IPS-20b (cell line): ENCODE results near the gene ADGRL4.
"Not testable (repeated sequence)": the region's sequence is repeated elsewhere in the genome, so short reads cannot be mapped to it uniquely, and the experiment has no call there.

ENCODE experiments used
- H3K27ac ChIP-seq: one replicate; pipeline ENCODE4 v1.5.1; 2013; ENCODE audit warnings: low read length
- H3K27me3 ChIP-seq: 2 replicates; pipeline ENCODE4 v1.6.1; 2013; ENCODE audit warnings: mild to moderate bottlenecking, low read length, inconsistent platforms; ENCODE audit not compliant: insufficient read depth
- H3K36me3 ChIP-seq: 2 replicates; pipeline ENCODE4 v1.6.1; 2013; ENCODE audit warnings: low read depth, mild to moderate bottlenecking, inconsistent platforms, low read length, moderate library complexity; ENCODE audit not compliant: insufficient read depth
- H3K4me1 ChIP-seq: 2 replicates; pipeline ENCODE4 v1.6.1; 2013; ENCODE audit warnings: mild to moderate bottlenecking, control low read depth, inconsistent platforms, low read length, moderate library complexity; ENCODE audit not compliant: insufficient read depth
- H3K4me3 ChIP-seq: 2 replicates; pipeline ENCODE4 v1.5.1; 2013; ENCODE audit warnings: mild to moderate bottlenecking, low read length, inconsistent platforms
- H3K9ac ChIP-seq: 2 replicates; pipeline ENCODE4 v1.6.1; 2013; ENCODE audit warnings: low read depth, mild to moderate bottlenecking, inconsistent platforms, low read length, moderate library complexity
- H3K9me3 ChIP-seq: 2 replicates; pipeline ENCODE4 v1.6.1; 2013; ENCODE audit warnings: mild to moderate bottlenecking, low read depth, low read length, inconsistent platforms; ENCODE audit not compliant: insufficient read depth

The ADGRL4 gene

GRCh38 chr1:79010589-79010988 is 4.1 kb upstream of the ADGRL4 start:
- no peaks in the 10 kb centered on the region; the same call in 1 of the 2 replicates for H3K4me1 ChIP-seq
- no peaks in the 10 kb centered on the region for H3K9me3 ChIP-seq
- H3K36me3 ChIP-seq, result no peaks in the 10 kb centered on the region
- no peak overlapping the region for H3K27ac ChIP-seq
- no peak overlapping the region for H3K4me3 ChIP-seq
- H3K9ac ChIP-seq, result no peak overlapping the region
- H3K27me3 ChIP-seq, result peaks cover 4% of the 10 kb centered on the region; the same call in 1 of the 2 replicates

GRCh38 chr1:79005945-79006344 is 585 bp downstream of the ADGRL4 start:
- no peaks in the 10 kb centered on the region; the same call in 1 of the 2 replicates for H3K4me1 ChIP-seq
- no peaks in the 10 kb centered on the region for H3K9me3 ChIP-seq
- H3K4me3 ChIP-seq, result peak overlapping the region; percentile 81
- peak overlapping the region; percentile 68; the same call in 1 of the 2 replicates for H3K9ac ChIP-seq
- H3K27ac ChIP-seq, result no peak overlapping the region
- no peaks in the 10 kb centered on the region for H3K36me3 ChIP-seq
- H3K27me3 ChIP-seq, result peaks cover 4% of the 10 kb centered on the region; the same call in 1 of the 2 replicates

DNA sequence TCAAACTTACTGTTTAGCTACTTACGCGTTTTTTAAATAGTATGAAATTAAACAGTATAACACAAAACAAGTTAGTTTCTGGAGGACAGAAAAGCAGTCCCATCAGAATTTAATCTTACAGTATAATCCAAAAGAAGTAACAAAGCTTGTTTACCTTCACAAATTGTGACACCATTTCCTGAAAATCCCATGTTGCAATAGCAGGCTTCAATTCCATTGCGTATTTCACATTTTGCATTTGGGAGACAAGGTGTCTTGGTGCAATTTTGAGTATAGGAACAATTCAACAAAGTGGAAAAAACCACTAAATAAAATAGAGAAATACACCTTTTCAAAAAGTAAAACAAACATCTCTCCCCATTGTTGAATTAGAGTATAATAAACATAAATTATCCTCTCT is 1.6 kb downstream of the ADGRL4 start:
- no peaks in the 10 kb centered on the region for H3K36me3 ChIP-seq
- no peaks in the 10 kb centered on the region for H3K9me3 ChIP-seq
- H3K27me3 ChIP-seq, result peaks cover 4% of the 10 kb centered on the region; the same call in 1 of the 2 replicates
- H3K4me1 ChIP-seq, result no peaks in the 10 kb centered on the region; the same call in 1 of the 2 replicates
- H3K9ac ChIP-seq, result no peak overlapping the region
- no peak overlapping the region for H3K4me3 ChIP-seq
- H3K27ac ChIP-seq, result no peak overlapping the region

DNA sequence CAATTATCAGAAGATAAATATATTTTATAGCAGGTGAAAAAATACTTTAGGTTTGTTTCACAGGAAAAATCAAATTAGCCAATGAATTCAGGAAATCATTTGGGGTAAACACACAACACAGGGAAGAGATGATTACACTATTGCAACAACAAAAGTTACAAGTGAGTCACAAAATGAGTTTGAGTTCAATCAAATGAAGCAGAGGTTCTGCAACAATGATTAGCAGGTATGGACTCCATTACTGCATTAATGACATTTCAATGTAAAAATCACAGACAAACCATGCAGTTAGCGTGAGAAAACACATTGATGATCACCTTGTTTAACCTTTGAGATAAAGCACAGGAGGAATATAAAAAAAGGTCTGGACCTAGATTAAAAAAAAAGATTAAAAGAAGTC is 9.7 kb downstream of the ADGRL4 start:
- H3K4me3 ChIP-seq, result no peak overlapping the region
- no peaks in the 10 kb centered on the region for H3K4me1 ChIP-seq
- no peaks in the 10 kb centered on the region for H3K27me3 ChIP-seq
- H3K9ac ChIP-seq, result no peak overlapping the region
- H3K27ac ChIP-seq, result no peak overlapping the region
- no peaks in the 10 kb centered on the region for H3K9me3 ChIP-seq
- no peaks in the 10 kb centered on the region for H3K36me3 ChIP-seq

GRCh38 chr1:78987042-78987441 is 19.5 kb downstream of the ADGRL4 start:
- Histone ChIP-seq H3K4me1 (no peaks in the 10 kb centered on the region), H3K4me3 (no peak overlapping the region), H3K9ac (no peak overlapping the region), H3K9me3 (no peaks in the 10 kb centered on the region), H3K27ac (no peak overlapping the region), H3K27me3 (no peaks in the 10 kb centered on the region), H3K36me3 (no peaks in the 10 kb centered on the region)

- H3K4me3 ChIP-seq, result no peak overlapping the region
- no peaks in the 10 kb centered on the region for H3K4me1 ChIP-seq
- no peaks in the 10 kb centered on the region for H3K27me3 ChIP-seq
- no peak overlapping the region for H3K9ac ChIP-seq
- H3K27ac ChIP-seq, result no peak overlapping the region
- H3K9me3 ChIP-seq, result no peaks in the 10 kb centered on the region
- no peaks in the 10 kb centered on the region for H3K36me3 ChIP-seq
Measured at GRCh38 chr1:78980511-78980910, 26.0 kb downstream of the ADGRL4 start.

- Histone ChIP-seq H3K27me3 (peaks cover 29% of the 10 kb centered on the region), H3K27ac (no peak overlapping the region), H3K4me1 (no peaks in the 10 kb centered on the region), H3K9me3 (peaks cover 5% of the 10 kb centered on the region; the same call in 1 of the 2 replicates), H3K4me3 (no peak overlapping the region), H3K9ac (no peak overlapping the region), H3K36me3 (no peaks in the 10 kb centered on the region)
Measured at GRCh38 chr1:78972723-78973122, 33.8 kb downstream of the ADGRL4 start.

DNA sequence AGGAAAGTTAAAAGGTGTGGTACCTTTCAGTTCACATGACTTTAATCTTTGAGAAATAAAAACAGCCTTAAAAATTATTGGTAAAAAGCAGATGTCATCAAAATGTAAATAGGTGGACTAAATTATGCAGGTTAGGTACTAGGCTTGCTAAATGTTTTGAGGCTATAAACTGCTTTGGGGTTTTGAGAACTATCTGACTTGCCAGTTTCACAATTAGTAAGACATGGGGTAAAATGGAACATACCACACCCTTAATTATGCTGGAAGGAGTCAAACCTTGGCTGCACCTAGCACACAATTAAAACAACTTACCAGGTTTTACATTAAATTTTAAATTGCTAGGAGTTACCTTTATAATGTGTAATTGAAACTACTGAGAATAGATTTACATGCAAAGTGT is 39.4 kb downstream of the ADGRL4 start:
- peaks cover 37% of the 10 kb centered on the region for H3K27me3 ChIP-seq
- not testable (repeated sequence) for H3K4me1 ChIP-seq, H3K9ac ChIP-seq, H3K27ac ChIP-seq, H3K36me3 ChIP-seq, H3K4me3 ChIP-seq
- H3K9me3 ChIP-seq, result peaks cover 28% of the 10 kb centered on the region

DNA sequence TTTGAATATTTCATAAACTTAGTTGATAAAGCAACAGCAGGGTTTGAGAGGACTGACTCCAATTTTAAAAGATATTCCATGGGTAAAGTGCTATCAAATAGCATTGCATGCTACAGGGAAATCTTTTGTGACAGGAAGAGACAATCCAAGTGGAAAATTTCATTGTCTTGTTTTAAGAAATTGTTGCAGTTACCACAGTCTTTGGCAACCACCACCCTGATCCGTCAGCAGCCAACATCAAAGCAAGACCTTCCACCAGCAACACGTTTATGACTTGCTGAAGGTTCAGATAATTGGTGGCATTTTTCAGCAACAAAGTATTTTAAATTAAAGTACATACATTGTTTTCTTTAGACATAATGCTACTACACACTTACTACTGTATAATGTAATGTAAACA is 47.8 kb downstream of the ADGRL4 start:
- Histone ChIP-seq H3K27ac (no peak overlapping the region), H3K27me3 (no peaks in the 10 kb centered on the region), H3K9me3 (no peaks in the 10 kb centered on the region), H3K36me3 (no peaks in the 10 kb centered on the region), H3K4me1 (no peaks in the 10 kb centered on the region), H3K4me3 (no peak overlapping the region), H3K9ac (no peak overlapping the region)

- Histone ChIP-seq H3K36me3 (no peaks in the 10 kb centered on the region), H3K27me3 (no peaks in the 10 kb centered on the region), H3K9ac (no peak overlapping the region), H3K9me3 (no peaks in the 10 kb centered on the region), H3K4me1 (no peaks in the 10 kb centered on the region), H3K27ac (no peak overlapping the region), H3K4me3 (no peak overlapping the region)
Measured at GRCh38 chr1:78950826-78951225, 55.7 kb downstream of the ADGRL4 start.

DNA sequence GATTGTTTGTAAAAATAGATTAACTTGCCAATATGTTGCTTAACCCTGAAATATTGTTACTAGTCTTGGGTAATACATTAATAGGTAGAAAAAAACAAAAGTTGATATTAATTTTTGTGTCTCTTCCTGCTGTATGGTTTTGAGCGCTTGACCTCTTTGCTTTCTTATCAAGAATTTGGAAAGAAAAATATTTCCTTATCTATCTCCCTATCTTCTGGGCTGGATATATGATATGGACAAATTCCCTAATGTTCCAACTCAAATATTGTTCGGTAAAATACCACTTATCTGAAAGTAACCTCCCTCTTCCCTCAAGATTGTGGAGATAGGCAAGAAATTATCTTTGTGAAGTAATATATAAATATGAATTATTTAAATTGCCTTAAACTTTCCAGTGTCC is 57.3 kb downstream of the ADGRL4 start:
- Histone ChIP-seq H3K4me3 (no peak overlapping the region), H3K27me3 (no peaks in the 10 kb centered on the region), H3K27ac (no peak overlapping the region), H3K4me1 (no peaks in the 10 kb centered on the region), H3K36me3 (no peaks in the 10 kb centered on the region), H3K9me3 (no peaks in the 10 kb centered on the region), H3K9ac (no peak overlapping the region)

DNA sequence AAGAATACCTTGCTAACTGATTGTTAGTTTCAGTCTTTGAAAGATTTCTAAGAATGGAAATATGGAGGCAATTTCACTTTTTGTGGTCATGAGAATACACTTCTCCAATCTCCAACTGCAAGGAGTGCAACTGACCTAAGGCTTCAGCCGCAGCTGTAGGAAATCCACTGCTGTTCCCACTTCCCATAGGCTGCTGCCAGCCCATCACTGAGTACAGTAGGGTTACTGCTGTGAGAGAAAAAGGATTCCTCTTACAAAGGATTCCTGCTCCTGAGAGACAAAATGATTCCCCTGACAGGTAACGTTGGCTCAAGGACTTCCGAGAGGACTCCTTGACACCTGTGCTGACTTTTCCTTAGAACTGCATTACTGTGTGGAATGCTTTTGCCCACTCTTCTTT is 87.4 kb downstream of the ADGRL4 start:
- Histone ChIP-seq H3K9me3 (no peaks in the 10 kb centered on the region), H3K4me3 (no peak overlapping the region), H3K4me1 (no peaks in the 10 kb centered on the region), H3K36me3 (no peaks in the 10 kb centered on the region), H3K27ac (no peak overlapping the region), H3K9ac (no peak overlapping the region), H3K27me3 (no peaks in the 10 kb centered on the region)

GRCh38 chr1:78918157-78918556 is 88.4 kb downstream of the ADGRL4 start:
- H3K4me1 ChIP-seq, result no peaks in the 10 kb centered on the region

More at GRCh38 chr1:78918157-78918556, 88.4 kb downstream of the ADGRL4 start:
- Histone ChIP-seq H3K27ac (no peak overlapping the region), H3K36me3 (no peaks in the 10 kb centered on the region), H3K4me3 (no peak overlapping the region), H3K27me3 (no peaks in the 10 kb centered on the region), H3K9me3 (no peaks in the 10 kb centered on the region), H3K9ac (no peak overlapping the region)
